Karpas-422 (cell line): ENCODE data around the gene MYO7A. TPM values are rescaled to one million over a fixed set of nuclear protein-coding genes. Genes with fewer than 3 reads are reported as not detected.
A peak's percentile ranks its signal among the peaks of the same experiment; 100 is the strongest.

Source experiments
- DNase-seq: peaks from one replicate; pipeline ENCODE4 v3.0.0-alpha.2; 2015
- H2AFZ ChIP-seq: fragments of 200-600 bp; sonication (generic); 2 replicates; pipeline ENCODE4 v1.6.1; 2014; ENCODE audit warnings: antibody characterized with exemption, low read length, mixed read lengths
- H3K27ac ChIP-seq: fragments of 200-600 bp; sonication (generic); 2 replicates; pipeline ENCODE4 v1.5.1; 2014; ENCODE audit warnings: mild to moderate bottlenecking, low read length, moderate library complexity
- H3K27me3 ChIP-seq: fragments of 200-600 bp; sonication (generic); 2 replicates; pipeline ENCODE4 v1.6.1; 2014; ENCODE audit warnings: low read length, mixed read lengths
- H3K36me3 ChIP-seq: fragments of 200-600 bp; sonication (generic); 2 replicates; pipeline ENCODE4 v1.6.1; 2014; ENCODE audit warnings: low read length, mixed read lengths; ENCODE audit not compliant: insufficient read depth
- H3K4me1 ChIP-seq: fragments of 200-600 bp; sonication (generic); 2 replicates; pipeline ENCODE4 v1.6.1; 2014; ENCODE audit warnings: mild to moderate bottlenecking, low read length, mixed read lengths
- H3K4me2 ChIP-seq: fragments of 200-600 bp; sonication (generic); 2 replicates; pipeline ENCODE4 v1.6.1; 2014; ENCODE audit warnings: low read length, low read depth, mild to moderate bottlenecking; ENCODE audit not compliant: poor library complexity, severe bottlenecking
- H3K4me3 ChIP-seq: fragments of 200-600 bp; sonication (generic); 2 replicates; pipeline ENCODE4 v1.5.1; 2014; ENCODE audit warnings: mild to moderate bottlenecking, antibody characterized with exemption, low read length, mixed read lengths
- H3K79me2 ChIP-seq: fragments of 200-600 bp; sonication (generic); 2 replicates; pipeline ENCODE4 v1.6.1; 2014; ENCODE audit warnings: mild to moderate bottlenecking, low read length, mixed read lengths
- H3K9ac ChIP-seq: fragments of 200-600 bp; sonication (generic); 2 replicates; pipeline ENCODE4 v1.6.0; 2014; ENCODE audit warnings: low read length
- H3K9me2 ChIP-seq: fragments of 200-600 bp; sonication (generic), shearing (Covaris generic); replicated peaks from 2 replicates; pipeline ENCODE4 v1.6.0; 2014; ENCODE audit warnings: mild to moderate bottlenecking, low read length, moderate library complexity; ENCODE audit not compliant: insufficient read depth
- H3K9me3 ChIP-seq: fragments of 300-700, 200-600 bp; sonication (generic); 2 replicates; pipeline ENCODE4 v1.6.1; 2014; ENCODE audit warnings: low read length, mixed read lengths
- H4K20me1 ChIP-seq: fragments of 200-600 bp; sonication (generic); 2 replicates; pipeline ENCODE4 v1.6.1; 2014; ENCODE audit warnings: mild to moderate bottlenecking, antibody characterized with exemption, low read length, low read depth; ENCODE audit not compliant: insufficient read depth
- total RNA-seq: library from RNA; depleted of rRNA; stranded (reverse); fragments of >200 nt; shearing (Covaris generic); gene quantifications from 2 replicates; pipeline ENCODE4 v1.2.3, GENCODE V29; 2014; ENCODE audit warnings: low replicate concordance

The MYO7A gene
- total RNA-seq, 1 experiment from 2014 or later, result not detected

- Histone ChIP-seq H3K27ac (no peak overlapping the region), H4K20me1 (no peaks in the 10 kb centered on the region; the same call in 1 of the 2 replicates), H3K36me3 (no peaks in the 10 kb centered on the region), H3K9ac (no peak overlapping the region), H3K4me3 (no peak overlapping the region), H3K9me2 (no peaks in the 10 kb centered on the region), H3K79me2 (no peaks in the 10 kb centered on the region), H3K4me1 (no peaks in the 10 kb centered on the region), H3K4me2 (no peak overlapping the region), H3K9me3 (no peaks in the 10 kb centered on the region), H3K27me3 (no peaks in the 10 kb centered on the region), H2AFZ (no peak overlapping the region)
- DNase-seq, result no peak
These were observed 37.5 kb upstream of the MYO7A start for GRCh38 chr11:77090373-77091111.

DNA sequence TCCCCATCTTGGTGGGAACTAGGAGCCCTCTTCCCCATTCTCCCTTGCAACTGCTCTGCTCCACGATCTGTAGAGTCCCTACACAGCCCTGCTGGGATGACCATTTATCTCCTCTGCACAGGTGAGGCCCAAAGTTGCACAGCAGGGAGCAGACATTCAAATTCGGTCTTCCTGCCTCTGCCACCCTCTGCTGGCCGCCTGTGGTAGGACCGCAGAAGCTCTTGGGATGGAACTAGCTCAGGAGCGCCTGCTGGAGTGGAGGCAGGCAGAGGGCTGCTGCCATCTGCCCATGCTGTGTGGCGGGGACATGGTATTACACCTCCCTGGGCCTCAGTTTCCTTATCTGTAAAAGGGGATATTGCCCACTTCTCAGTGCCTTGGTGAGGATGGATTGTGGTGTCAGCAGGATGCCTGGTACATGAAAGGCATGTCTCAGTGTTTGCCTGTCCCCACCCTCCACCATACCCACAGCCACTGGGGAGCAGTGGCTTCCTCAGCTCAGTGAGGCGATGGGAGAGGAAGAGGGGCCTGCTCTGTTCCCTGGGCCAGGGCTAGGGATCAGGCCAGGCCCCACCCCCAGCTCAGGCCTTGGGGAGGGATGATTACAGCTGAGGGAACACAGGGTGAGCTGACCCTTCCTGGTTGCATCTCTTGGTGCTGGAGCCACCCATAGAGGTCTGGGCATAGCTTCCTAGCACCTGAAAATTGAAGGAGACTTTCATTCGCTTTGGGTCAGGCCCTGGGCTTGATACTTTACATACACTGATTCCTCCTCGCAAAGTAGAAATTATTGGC is 36.7 kb upstream of the MYO7A start:
- Histone ChIP-seq H3K9me3 (no peaks in the 10 kb centered on the region), H2AFZ (no peak overlapping the region), H3K4me1 (no peaks in the 10 kb centered on the region), H3K9ac (no peak overlapping the region), H3K4me2 (no peak overlapping the region), H3K36me3 (no peaks in the 10 kb centered on the region), H3K27me3 (no peaks in the 10 kb centered on the region), H3K4me3 (no peak overlapping the region), H3K27ac (no peak overlapping the region), H3K79me2 (no peaks in the 10 kb centered on the region), H3K9me2 (no peaks in the 10 kb centered on the region), H4K20me1 (no peaks in the 10 kb centered on the region; the same call in 1 of the 2 replicates)
- DNase-seq, result peak; percentile 90

GRCh38 chr11:77092382-77092781 is 35.7 kb upstream of the MYO7A start:
- Histone ChIP-seq H3K9me3 (no peaks in the 10 kb centered on the region), H3K79me2 (no peaks in the 10 kb centered on the region), H3K4me2 (no peak overlapping the region), H3K27me3 (no peaks in the 10 kb centered on the region), H3K4me3 (no peak overlapping the region), H3K9ac (no peak overlapping the region), H3K27ac (no peak overlapping the region), H4K20me1 (no peaks in the 10 kb centered on the region; the same call in 1 of the 2 replicates), H3K36me3 (no peaks in the 10 kb centered on the region), H2AFZ (no peak overlapping the region), H3K4me1 (no peaks in the 10 kb centered on the region), H3K9me2 (no peaks in the 10 kb centered on the region)
- DNase-seq, result no peak

- no peak overlapping the region for H2AFZ ChIP-seq
- H3K9me3 ChIP-seq, result no peaks in the 10 kb centered on the region
- no peak overlapping the region for H3K4me3 ChIP-seq
- no peaks in the 10 kb centered on the region for H3K36me3 ChIP-seq
- no peaks in the 10 kb centered on the region for H3K4me1 ChIP-seq
- H3K27me3 ChIP-seq, result no peaks in the 10 kb centered on the region
- DNase-seq, result no peak
- no peaks in the 10 kb centered on the region; the same call in 1 of the 2 replicates for H4K20me1 ChIP-seq
- no peak overlapping the region for H3K4me2 ChIP-seq
- H3K9ac ChIP-seq, result no peak overlapping the region
- H3K9me2 ChIP-seq, result no peaks in the 10 kb centered on the region
- no peaks in the 10 kb centered on the region for H3K79me2 ChIP-seq
- H3K27ac ChIP-seq, result no peak overlapping the region
These were observed 34.8 kb upstream of the MYO7A start for GRCh38 chr11:77093056-77093891.

- Histone ChIP-seq H3K27ac (no peak overlapping the region), H3K9me3 (no peaks in the 10 kb centered on the region), H2AFZ (no peak overlapping the region), H3K79me2 (no peaks in the 10 kb centered on the region), H3K9me2 (no peaks in the 10 kb centered on the region), H3K36me3 (no peaks in the 10 kb centered on the region), H3K27me3 (no peaks in the 10 kb centered on the region), H3K4me2 (no peak overlapping the region), H3K9ac (no peak overlapping the region), H3K4me1 (no peaks in the 10 kb centered on the region), H4K20me1 (no peaks in the 10 kb centered on the region; the same call in 1 of the 2 replicates), H3K4me3 (no peak overlapping the region)
- DNase-seq, result no peak
These were observed 33.8 kb upstream of the MYO7A start for GRCh38 chr11:77093987-77094840.

GRCh38 chr11:77094841-77095365 is 33.1 kb upstream of the MYO7A start:
- no peak overlapping the region for H3K9ac ChIP-seq
- no peak overlapping the region for H3K4me2 ChIP-seq
- H3K9me3 ChIP-seq, result no peaks in the 10 kb centered on the region
- H3K79me2 ChIP-seq, result no peaks in the 10 kb centered on the region
- no peak overlapping the region for H2AFZ ChIP-seq
- no peaks in the 10 kb centered on the region for H3K36me3 ChIP-seq
- no peak for DNase-seq
- no peaks in the 10 kb centered on the region for H3K4me1 ChIP-seq
- H3K27me3 ChIP-seq, result no peaks in the 10 kb centered on the region
- no peaks in the 10 kb centered on the region for H3K9me2 ChIP-seq
- H3K4me3 ChIP-seq, result no peak overlapping the region
- H4K20me1 ChIP-seq, result no peaks in the 10 kb centered on the region; the same call in 1 of the 2 replicates
- H3K27ac ChIP-seq, result no peak overlapping the region

- no peaks in the 10 kb centered on the region for H3K36me3 ChIP-seq
- H3K4me2 ChIP-seq, result no peak overlapping the region
- no peak overlapping the region for H3K9ac ChIP-seq
These were observed 32.2 kb upstream of the MYO7A start for GRCh38 chr11:77095551-77096490.

More at GRCh38 chr11:77095551-77096490, 32.2 kb upstream of the MYO7A start:
- Histone ChIP-seq H3K79me2 (no peaks in the 10 kb centered on the region), H3K4me3 (no peak overlapping the region), H3K9me3 (no peaks in the 10 kb centered on the region), H3K27me3 (no peaks in the 10 kb centered on the region), H3K27ac (no peak overlapping the region), H4K20me1 (no peaks in the 10 kb centered on the region; the same call in 1 of the 2 replicates), H2AFZ (no peak overlapping the region), H3K9me2 (no peaks in the 10 kb centered on the region), H3K4me1 (no peaks in the 10 kb centered on the region)
- no peak for DNase-seq
